ENCODE measurements around the gene SETD7.

SETD7 gene

DNA sequence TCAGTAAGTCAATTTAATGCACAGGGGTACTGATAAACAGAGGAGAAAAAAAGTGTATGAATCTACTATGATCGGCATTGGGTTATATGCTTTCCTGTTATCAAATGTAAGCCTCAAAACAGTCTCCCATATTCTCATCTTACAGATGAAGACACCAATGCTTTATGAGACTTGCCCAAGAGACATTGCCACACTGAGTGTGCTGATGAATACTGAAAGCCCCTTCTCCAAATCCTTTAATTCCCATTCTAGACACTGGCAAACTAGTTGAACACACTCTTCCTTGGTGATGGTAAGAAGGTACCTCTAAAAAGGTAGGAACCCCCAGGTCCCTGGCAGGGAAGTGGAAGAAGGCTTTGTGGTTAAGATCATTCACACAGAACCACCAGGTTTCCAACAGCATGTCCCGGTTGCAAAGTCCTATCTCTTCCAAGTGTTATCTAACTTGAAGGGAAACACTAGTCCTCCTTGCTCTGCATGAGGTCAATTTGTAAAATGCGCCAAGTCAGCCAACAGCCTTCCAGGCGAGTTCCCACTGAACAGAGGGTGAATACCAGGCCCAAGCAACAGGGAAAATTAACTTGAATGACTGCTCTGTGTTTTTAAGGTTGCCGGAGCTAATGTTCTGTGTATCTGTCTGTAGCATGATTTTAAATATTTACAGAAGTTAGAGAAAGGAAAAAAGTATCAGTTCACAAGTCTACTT is 5.1 kb downstream of the SETD7 start:
- DNase-seq (ENCODE audit: low read depth in 2 of 2) = no peak

DNA sequence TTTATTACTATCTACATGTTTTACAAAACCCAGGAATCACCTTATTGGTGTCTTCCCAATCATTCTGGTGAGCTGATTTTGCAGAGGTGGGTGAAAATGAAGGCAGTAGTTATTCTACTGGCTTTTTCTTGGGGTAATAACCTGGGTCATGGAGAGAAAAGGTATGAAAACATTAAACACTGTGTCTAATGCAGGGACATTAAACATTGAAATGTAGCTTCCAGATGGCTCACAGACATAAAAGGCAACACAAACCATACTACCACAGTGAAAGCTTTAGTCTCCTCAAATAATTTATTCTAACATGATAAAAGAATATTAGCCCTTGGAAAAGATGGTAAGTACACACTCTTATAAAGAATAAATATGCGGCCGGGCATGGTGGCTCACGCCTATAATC is 8.0 kb downstream of the SETD7 start:
- DNase-seq (ENCODE audit: low read depth in 2 of 2) = no peak

GRCh38 chr4:139540632-139541031 is 15.4 kb downstream of the SETD7 start:
- DNase-seq (ENCODE audit: low read depth in 2 of 2) = no peak

GRCh38 chr4:139540161-139540560 is 15.9 kb downstream of the SETD7 start:
- no peak for DNase-seq (ENCODE audit: low read depth in 2 of 2)

DNA sequence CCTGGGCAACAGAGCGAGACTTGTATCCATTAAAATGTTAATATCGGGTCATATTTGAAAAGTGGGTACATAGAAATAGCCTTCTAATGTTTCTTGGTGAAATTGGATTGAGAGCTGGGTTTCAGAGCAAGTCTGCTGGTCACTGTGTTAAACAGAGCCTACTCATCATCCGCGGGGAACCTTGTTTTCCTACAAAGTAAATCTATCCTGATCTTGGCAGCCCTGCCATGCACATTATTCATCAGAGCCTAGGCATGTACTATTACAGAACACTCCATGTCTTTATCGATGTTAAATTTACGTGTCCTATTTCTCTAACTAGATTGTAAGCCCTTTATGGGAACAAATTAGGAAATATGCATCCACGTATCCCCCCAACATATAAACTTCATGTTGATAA is 18.7 kb downstream of the SETD7 start:
- DNase-seq (ENCODE audit: low read depth in 2 of 2) = no peak

DNA sequence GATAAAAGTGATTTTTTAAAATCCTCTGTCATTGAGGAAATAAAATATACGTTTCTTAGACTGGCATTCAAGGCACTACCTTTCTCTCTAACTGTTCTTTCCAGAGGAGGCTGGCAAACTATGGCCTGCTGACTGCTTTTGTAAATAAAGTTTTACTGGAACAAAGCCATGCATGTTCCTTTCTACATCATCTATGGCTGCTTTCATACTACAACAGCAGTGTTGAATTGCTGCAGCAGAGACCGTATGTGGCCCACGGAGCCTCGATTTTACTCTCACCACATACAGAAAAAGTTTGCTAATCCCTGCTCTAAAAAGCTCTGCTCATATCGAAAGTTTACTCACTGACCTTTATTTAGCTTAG is 20.2 kb downstream of the SETD7 start:
- DNase-seq (ENCODE audit: low read depth in 2 of 2) = no peak

GRCh38 chr4:139535228-139535870 is 20.7 kb downstream of the SETD7 start:
- DNase-seq (ENCODE audit: low read depth in 2 of 2) = no peak

GRCh38 chr4:139534287-139534950 is 21.6 kb downstream of the SETD7 start:
- DNase-seq (ENCODE audit: low read depth in 2 of 2) = no peak

GRCh38 chr4:139533511-139533910 is 22.5 kb downstream of the SETD7 start:
- no peak for DNase-seq (ENCODE audit: low read depth in 2 of 2)

GRCh38 chr4:139532947-139533346 is 23.1 kb downstream of the SETD7 start:
- no peak for DNase-seq (ENCODE audit: low read depth in 2 of 2)

- DNase-seq (ENCODE audit: low read depth in 2 of 2) = peak in 1 of 2 donors; percentile 24
These were observed 25.1 kb downstream of the SETD7 start for GRCh38 chr4:139530833-139531427.

GRCh38 chr4:139528377-139529005 is 27.5 kb downstream of the SETD7 start:
- no peak for DNase-seq (ENCODE audit: low read depth in 2 of 2)

DNA sequence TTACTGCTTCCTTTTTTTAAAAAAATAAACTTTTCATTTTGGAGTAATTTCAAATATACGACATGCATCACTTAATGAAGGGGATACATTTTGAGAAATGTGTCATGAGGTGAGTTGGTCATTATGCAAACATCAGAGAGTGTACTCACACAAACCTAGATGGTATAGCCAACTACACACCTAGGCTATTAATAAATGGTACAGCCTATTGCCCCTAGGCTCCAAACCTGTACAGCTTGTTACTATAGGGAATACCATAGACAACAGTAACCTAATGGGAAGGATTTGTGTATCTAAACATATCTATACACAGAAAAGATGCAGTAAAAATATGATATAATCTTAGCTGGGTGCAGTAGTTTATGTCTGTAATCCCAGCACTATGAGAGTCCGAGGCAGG is 29.1 kb downstream of the SETD7 start:
- DNase-seq (ENCODE audit: low read depth in 2 of 2) = no peak

DNA sequence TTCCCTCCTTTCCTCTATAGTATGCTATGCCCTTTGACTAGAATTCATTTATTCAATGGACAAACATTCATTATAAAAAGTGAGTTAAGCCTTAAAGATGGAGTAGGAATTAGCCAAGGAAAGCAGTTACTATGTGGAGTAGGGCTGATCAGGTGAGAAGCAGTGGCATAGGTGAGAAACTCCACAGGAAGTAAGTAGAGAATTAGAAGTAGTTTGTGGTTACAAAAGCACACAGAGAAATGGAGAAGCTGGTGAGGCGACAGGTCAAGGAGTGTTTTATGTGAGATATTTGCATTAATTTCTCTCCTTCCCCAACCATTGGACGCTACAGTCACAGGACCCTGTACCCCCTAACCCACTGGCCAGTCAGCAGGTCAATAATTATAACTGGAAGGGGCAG is 30.6 kb downstream of the SETD7 start:
- no peak for DNase-seq (ENCODE audit: low read depth in 2 of 2)

DNA sequence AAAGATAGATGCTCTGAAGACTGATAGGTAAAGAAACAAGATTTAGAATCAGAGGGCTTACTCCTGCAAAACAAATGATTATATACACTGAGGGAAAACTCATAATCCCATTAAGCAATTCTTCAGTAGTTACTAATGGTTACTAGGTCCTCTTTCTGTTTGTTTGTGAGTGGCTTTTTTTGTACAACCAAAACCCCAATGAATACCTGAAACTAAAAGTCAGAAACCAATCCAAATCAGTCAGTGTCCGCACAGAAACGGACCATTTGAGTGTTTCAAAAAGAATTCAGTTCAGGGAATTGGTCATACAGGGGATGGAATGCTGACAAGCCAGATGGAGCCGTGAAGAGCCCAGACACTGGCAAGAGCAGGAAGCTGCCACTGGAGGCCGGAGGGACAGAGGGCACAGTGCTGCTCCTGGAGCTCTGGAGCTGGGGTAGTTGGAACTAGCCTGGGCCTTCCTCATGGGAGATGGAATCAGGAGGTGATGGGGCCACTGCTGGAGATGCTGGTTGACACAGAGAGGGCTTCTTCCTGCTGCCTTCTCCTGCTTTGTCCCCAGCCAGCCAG is 31.9 kb downstream of the SETD7 start:
- no peak for DNase-seq (ENCODE audit: low read depth in 2 of 2)

- no peak for DNase-seq (ENCODE audit: low read depth in 2 of 2)
These were observed 32.9 kb downstream of the SETD7 start for GRCh38 chr4:139523076-139523475.

DNA sequence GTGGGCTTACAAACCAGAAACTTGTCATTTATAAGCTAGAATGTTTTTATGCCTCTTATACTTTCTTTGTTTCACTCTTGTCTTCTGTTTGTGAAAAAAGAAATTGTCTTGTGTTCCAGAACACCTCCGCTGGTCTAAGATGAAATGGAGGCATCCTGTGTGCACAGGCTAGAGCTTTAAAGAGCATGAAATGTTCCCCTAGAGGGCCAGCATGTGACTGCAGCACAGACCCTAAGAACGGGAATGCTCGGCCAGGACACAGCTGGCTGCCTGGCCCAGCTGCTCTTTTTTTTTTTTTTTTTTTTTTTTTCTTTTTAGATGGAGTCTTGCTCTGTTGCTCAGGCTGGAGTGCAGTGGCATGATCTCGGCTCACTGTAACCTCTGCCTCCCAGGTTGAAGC is 33.6 kb downstream of the SETD7 start:
- DNase-seq (ENCODE audit: low read depth in 2 of 2) = no peak

- no peak for DNase-seq (ENCODE audit: low read depth in 2 of 2)
These were observed 34.1 kb downstream of the SETD7 start for GRCh38 chr4:139521754-139522401.

DNA sequence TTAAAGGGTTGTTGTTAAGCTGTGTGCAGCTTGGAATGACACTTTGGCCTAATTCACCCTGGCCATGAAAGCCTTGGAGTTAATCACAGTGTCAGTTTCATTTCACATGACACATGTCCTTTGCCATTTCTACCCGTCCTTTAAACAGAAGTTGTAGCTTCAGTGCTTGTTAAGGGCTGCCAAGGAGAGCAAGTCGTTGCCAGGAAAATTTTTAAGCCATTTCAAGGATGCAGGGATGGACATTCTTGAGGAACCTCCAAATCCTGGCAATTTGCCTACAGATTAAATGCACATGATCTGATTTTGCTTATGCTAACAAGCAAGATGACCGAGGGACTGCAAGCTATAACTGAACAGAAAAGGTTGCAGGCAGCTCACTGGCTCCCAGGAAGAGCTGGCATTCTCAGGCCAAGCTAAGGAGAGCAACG is 40.5 kb downstream of the SETD7 start:
- DNase-seq (ENCODE audit: low read depth in 2 of 2) = no peak

GRCh38 chr4:139514382-139515059 is 41.5 kb downstream of the SETD7 start:
- DNase-seq (ENCODE audit: low read depth in 2 of 2) = no peak

- no peak for DNase-seq (ENCODE audit: low read depth in 2 of 2)
These were observed 44.7 kb downstream of the SETD7 start for GRCh38 chr4:139511320-139511719.
